Breast epithelium (tissue), 3 donors: ENCODE data around the gene AFG1L.

Experiments used
- POLR2A ChIP-seq: fragments of 450-650 bp; IDR thresholded peaks from one replicate; pipeline ENCODE4 v1.6.1; 2016; ENCODE audit warnings: antibody characterized with exemption, mild to moderate bottlenecking, moderate library complexity
- POLR2AphosphoS5 ChIP-seq, 3 donors: sonication (generic); formaldehyde crosslinking; IDR thresholded peaks; one replicate each; pipeline ENCODE4 v1.6.1; 2017; ENCODE audit warnings: antibody characterized with exemption in 3 of 3
- TF ChIP-seq, protein P1 (sequence below), 3 donors: fragments of 450-650 bp; IDR thresholded peaks; one replicate each; pipeline ENCODE4 v1.5.1; 2016 to 2017; ENCODE audit warnings: antibody characterized with exemption in 3 of 3, mild to moderate bottlenecking in 3 of 3, moderate library complexity in 3 of 3

DNA sequence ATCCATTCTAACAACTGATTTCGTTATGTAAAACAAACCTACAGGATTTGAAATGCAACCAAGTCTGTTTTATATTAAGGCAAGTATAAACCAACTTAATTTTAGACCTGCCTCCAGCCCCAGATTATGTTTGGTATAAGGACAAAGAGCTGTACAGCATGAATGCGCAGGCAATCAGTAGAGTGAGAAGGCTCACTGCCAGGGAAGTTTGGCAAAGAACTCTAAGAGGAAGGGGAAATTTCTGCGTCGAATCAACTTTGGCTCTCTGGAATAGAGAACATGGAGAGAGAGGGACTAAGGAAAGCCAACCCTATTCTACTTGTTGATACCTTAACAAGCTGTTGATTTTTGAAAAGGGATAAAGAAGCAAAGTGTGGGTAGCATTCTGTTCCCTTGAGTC lies 168.9 kb downstream of the AFG1L start:
- TF ChIP-seq POLR2AphosphoS5 (IDR thresholded peaks at IDR 0.05): no peak
- TF ChIP-seq, protein P1, sequence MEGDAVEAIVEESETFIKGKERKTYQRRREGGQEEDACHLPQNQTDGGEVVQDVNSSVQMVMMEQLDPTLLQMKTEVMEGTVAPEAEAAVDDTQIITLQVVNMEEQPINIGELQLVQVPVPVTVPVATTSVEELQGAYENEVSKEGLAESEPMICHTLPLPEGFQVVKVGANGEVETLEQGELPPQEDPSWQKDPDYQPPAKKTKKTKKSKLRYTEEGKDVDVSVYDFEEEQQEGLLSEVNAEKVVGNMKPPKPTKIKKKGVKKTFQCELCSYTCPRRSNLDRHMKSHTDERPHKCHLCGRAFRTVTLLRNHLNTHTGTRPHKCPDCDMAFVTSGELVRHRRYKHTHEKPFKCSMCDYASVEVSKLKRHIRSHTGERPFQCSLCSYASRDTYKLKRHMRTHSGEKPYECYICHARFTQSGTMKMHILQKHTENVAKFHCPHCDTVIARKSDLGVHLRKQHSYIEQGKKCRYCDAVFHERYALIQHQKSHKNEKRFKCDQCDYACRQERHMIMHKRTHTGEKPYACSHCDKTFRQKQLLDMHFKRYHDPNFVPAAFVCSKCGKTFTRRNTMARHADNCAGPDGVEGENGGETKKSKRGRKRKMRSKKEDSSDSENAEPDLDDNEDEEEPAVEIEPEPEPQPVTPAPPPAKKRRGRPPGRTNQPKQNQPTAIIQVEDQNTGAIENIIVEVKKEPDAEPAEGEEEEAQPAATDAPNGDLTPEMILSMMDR (IDR thresholded peaks at IDR 0.05): no peak
- no peak for TF ChIP-seq POLR2A
